Measurements from ENCODE around the gene SIL1.

GRCh38 chr5:138978581-138978980 is 219.6 kb downstream of the SIL1 start:
- TF ChIP-seq CTCF (conservative IDR thresholded peaks at IDR 0.05), result no peak
- TF ChIP-seq EZH2 (IDR thresholded peaks at IDR 0.05; ENCODE audit: low read depth), result no peak
